Measurements from ENCODE around the gene TBX1. TPM values are rescaled to one million over a fixed set of nuclear protein-coding genes. Genes with fewer than 3 reads are reported as not detected.

TBX1 gene
- total and polyA plus RNA-seq, 8 donors: 4.4 to 12.2 (median 10.1) TPM

DNA sequence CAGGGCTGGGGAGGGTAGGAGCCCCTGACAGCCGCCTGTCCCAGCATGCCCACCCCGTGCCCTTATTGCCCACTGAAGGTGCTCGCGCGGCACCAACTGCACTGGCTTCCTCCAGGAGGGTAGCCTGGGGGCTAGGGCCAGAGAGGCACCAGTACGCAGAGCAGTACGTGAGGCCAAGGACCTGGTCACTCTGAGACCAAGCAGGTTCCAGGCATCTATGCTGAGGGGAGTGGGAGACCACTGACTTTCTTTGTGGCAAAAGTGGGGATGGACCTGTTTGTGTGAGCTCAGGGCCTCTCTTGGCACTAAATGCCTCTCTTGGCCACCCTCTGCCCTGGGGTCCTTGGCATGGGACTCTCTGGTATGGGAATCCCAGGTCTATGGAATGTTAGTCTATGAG is 26.4 kb upstream of the TBX1 start:
- peaks cover 0 to 19% of the 10 kb centered on the region in 2 donors for H3K27me3 ChIP-seq
- no peak overlapping the region for H3K27ac ChIP-seq
- no peaks in the 10 kb centered on the region for H3K4me1 ChIP-seq
- TF ChIP-seq, protein P1, sequence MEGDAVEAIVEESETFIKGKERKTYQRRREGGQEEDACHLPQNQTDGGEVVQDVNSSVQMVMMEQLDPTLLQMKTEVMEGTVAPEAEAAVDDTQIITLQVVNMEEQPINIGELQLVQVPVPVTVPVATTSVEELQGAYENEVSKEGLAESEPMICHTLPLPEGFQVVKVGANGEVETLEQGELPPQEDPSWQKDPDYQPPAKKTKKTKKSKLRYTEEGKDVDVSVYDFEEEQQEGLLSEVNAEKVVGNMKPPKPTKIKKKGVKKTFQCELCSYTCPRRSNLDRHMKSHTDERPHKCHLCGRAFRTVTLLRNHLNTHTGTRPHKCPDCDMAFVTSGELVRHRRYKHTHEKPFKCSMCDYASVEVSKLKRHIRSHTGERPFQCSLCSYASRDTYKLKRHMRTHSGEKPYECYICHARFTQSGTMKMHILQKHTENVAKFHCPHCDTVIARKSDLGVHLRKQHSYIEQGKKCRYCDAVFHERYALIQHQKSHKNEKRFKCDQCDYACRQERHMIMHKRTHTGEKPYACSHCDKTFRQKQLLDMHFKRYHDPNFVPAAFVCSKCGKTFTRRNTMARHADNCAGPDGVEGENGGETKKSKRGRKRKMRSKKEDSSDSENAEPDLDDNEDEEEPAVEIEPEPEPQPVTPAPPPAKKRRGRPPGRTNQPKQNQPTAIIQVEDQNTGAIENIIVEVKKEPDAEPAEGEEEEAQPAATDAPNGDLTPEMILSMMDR (IDR thresholded peaks at IDR 0.05): no peak
- DNase-seq: no peak
- H3K9me3 ChIP-seq: no peaks in the 10 kb centered on the region
- H3K4me3 ChIP-seq: no peak overlapping the region
- intact Hi-C loops (cut with DNase I): loop anchor here in 1 of 2 donors (5.0 kb wide), 1 partner anchor 178 kb away; no protein-coding TSS in a partner anchor
- no peak for ATAC-seq
- no peaks in the 10 kb centered on the region for H3K36me3 ChIP-seq

DNA sequence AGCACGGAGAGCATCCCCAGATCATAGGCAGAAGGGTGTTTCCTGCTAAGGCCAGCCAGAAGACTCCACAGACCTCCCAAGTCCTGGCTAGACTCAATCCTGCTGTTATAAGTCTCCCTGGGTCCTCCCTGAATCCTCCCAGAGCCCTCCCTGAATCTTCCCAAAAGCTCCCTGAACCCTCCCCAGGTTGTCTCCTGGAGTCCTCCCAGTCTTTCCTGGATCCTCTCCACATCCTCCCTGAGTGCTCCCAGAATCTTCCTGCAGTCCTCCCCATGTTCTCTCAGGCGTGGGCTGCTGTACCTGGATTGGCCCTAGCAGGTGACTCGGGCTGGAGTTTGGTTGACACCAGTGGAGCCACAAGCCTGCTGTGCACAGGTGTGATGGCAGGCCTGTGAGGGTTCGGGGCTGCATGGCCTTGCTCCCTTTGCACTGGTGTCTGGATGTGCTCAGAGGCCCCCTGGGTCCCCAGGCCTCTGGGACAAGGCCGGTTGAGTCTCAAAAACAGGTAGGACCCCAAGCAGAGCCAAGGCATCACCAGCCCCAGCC is 25.7 kb upstream of the TBX1 start:
- no peaks in the 10 kb centered on the region for H3K9me3 ChIP-seq
- H3K27ac ChIP-seq: no peak overlapping the region
- H3K27me3 ChIP-seq: peaks cover 0 to 19% of the 10 kb centered on the region in 2 donors
- DNase-seq: no peak
- intact Hi-C loops (cut with DNase I): loop anchor here in 1 of 2 donors (5.0 kb wide), 1 partner anchor 177 kb away; no protein-coding TSS in a partner anchor
- H3K4me1 ChIP-seq: no peaks in the 10 kb centered on the region
- TF ChIP-seq, protein P1 (IDR thresholded peaks at IDR 0.05): no peak
- H3K36me3 ChIP-seq: no peaks in the 10 kb centered on the region
- ATAC-seq: no peak
- no peak overlapping the region for H3K4me3 ChIP-seq

DNA sequence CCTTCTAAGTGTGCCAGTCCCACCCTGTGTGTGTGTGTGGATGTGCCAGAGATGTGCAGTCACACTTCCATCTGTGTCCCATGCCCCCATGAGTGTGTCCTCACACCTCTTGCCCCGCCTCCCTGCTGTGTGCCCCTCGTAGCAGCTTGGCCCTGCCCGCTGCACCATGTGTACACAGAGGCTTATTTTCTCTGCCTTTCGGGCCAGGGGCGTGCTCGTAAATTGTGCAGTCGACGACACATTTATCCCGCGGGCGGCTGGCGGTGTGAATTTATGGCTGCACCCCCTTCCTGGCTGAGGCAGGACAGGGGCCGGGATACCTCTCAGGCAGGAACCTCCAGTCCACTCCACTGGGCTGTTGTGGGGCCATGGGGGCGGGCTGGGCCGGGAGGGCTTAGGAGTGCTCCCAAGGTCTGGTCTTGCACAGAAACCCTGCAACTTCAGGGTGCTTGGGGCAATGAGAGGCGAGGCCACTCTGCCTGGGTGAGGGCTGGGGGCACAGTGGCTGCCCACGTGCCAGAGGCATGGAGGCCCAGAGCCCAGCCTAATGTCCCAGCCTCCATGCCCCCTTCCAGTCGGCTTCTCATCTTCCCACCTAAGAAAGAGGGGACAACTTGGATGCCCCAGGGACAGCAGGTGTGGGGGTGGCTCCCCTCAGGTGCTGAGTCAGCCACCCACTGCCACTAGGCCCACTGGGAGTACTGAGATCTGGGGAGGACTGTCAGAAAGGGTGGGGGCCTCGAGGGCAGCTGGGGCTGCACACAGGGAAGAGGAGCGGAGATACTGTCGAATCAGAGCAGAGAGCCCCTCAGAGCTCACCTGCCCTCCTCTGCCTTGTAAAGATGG is 24.7 kb upstream of the TBX1 start:
- Histone ChIP-seq H3K27me3 (peaks cover 0 to 19% of the 10 kb centered on the region in 2 donors), H3K27ac (no peak overlapping the region), H3K4me3 (no peak overlapping the region), H3K36me3 (no peaks in the 10 kb centered on the region), H3K4me1 (no peaks in the 10 kb centered on the region), H3K9me3 (no peaks in the 10 kb centered on the region)
- ATAC-seq (no peak), DNase-seq (no peak)
- intact Hi-C loops (cut with DNase I): no loop called here
- TF ChIP-seq, protein P1 (IDR thresholded peaks at IDR 0.05): no peak

DNA sequence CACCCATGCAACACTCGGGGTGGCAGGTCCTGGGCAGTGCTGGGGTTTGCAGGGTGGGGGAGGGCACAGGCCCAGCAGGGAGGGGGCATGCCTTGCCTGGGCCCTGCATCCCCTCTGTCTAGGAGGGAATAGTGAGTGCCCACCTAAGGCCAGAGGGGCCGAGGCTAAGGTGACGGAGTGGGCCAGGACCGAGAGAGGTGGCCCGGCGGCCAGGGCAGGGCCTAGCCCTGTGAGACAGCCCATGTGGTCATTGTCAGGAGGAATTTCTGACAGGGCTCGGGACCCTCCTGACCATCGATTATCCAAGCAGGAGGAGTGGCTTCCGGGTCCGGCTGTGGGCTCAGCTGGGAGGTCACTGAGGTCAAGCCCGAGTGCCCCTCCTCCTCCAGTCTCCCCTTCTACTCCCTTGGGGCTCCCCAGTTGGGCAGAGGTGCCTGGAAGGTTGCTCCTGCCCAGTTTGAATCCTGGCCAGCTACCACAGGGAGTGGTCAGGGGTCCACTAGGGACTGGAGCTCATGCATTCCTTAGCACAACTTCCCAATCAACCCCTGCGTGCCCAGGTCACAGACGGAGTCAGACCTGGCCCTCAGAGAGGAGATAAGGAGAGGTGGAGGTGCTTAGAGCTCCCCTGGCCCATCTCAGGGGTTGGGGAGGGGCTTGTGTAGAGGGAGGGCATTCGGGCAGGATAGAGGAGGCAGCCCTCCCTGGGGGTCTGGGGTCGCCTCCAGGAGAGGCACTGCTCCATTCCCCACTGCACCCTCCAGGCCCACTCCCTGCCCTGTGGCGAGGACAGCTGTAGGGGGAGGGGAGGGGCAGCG is 22.5 kb upstream of the TBX1 start:
- Histone ChIP-seq H3K27me3 (peaks cover 0 to 11% of the 10 kb centered on the region in 2 donors), H3K27ac (no peak overlapping the region), H3K36me3 (no peaks in the 10 kb centered on the region), H3K4me3 (no peak overlapping the region), H3K9me3 (no peaks in the 10 kb centered on the region), H3K4me1 (no peaks in the 10 kb centered on the region)
- TF ChIP-seq, protein P1 (IDR thresholded peaks at IDR 0.05): no peak
- DNase-seq (no peak), ATAC-seq (no peak)
- intact Hi-C loops (cut with DNase I): no loop called here

Data from left lung (tissue), 10 donors.